ENCODE measurements around the gene THBS4.

DNA sequence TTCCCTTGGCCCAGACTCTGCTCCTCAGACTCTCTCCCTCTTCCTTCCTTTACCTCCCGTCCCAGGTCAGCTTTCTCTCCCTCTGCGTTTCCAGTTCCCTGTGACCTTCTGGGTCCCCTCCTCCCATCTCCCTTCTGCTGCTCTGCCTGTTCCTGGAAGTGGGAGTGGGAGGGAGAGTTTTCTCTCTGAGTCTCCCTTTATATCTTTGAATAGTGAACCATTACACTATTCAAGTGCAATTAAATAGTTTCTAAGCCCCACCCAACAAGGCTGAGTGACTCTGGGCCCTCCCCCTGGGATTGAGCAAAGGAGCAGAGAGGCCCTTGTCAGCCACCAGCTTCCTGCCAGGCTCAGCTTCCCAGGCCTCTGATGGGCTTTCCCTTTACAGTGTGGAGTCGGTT, 34.8 kb downstream of the THBS4 start:
- TF ChIP-seq CTCF (tag by site-specific recombination; IDR thresholded peaks at IDR 0.05) (no peak), ZNF202 (tag by site-specific recombination; IDR thresholded peaks at IDR 0.05; ENCODE audit: borderline replicate concordance) (no peak), PRDM1 (tag by site-specific recombination; IDR thresholded peaks at IDR 0.05) (no peak), ZNF558 (tag by site-specific recombination; IDR thresholded peaks at IDR 0.05) (no peak), ZBTB17 (tag by site-specific recombination; IDR thresholded peaks at IDR 0.05) (no peak), ZNF311 (tag by site-specific recombination; IDR thresholded peaks at IDR 0.05; ENCODE audit: borderline replicate concordance) (no peak), ZNF394 (tag by site-specific recombination; IDR thresholded peaks at IDR 0.05; ENCODE audit: borderline replicate concordance) (no peak), ZNF530 (tag by site-specific recombination; IDR thresholded peaks at IDR 0.05; ENCODE audit: low read depth) (no peak), YY1 (tag by site-specific recombination; IDR thresholded peaks at IDR 0.05) (no peak), ZNF214 (tag by site-specific recombination; IDR thresholded peaks at IDR 0.05; ENCODE audit: borderline replicate concordance) (no peak)

Measured in HEK293 (cell line).